Smooth muscle cell (in vitro differentiated cells): ENCODE data around the gene TMEM150B. TPM values are rescaled to one million over a fixed set of nuclear protein-coding genes. Genes with fewer than 3 reads are reported as not detected.

Source experiments
- DNase-seq: peaks from one replicate; lab custom pipeline; 2025; ENCODE audit not compliant: unreplicated experiment; lab: John Stamatoyannopoulos, UW
- H2AFZ ChIP-seq: fragments of 200-600 bp; sonication (generic); 2 replicates; pipeline ENCODE4 v1.6.0; 2016; ENCODE audit warnings: antibody characterized with exemption, low read depth, mild to moderate bottlenecking
- H3F3A ChIP-seq: fragments of 200-600 bp; sonication (generic); 2 replicates; pipeline ENCODE4 v1.6.0; 2017; ENCODE audit warnings: antibody characterized with exemption, low read depth
- H3K27ac ChIP-seq: fragments of 200-600 bp; sonication (generic); 2 replicates; pipeline ENCODE4 v1.5.1; 2016; ENCODE audit warnings: low read depth, mild to moderate bottlenecking
- H3K27me3 ChIP-seq: fragments of 200-600 bp; sonication (generic); 2 replicates; pipeline ENCODE4 v1.6.1; 2016; ENCODE audit warnings: low read depth, mild to moderate bottlenecking
- H3K36me3 ChIP-seq: fragments of 200-600 bp; sonication (generic); 2 replicates; pipeline ENCODE4 v1.5.1; 2016; ENCODE audit warnings: low read depth
- H3K4me1 ChIP-seq: fragments of 200-600 bp; sonication (generic); 2 replicates; pipeline ENCODE4 v1.5.1; 2016; ENCODE audit warnings: low read depth
- H3K4me2 ChIP-seq: fragments of 200-600 bp; sonication (generic); 2 replicates; pipeline ENCODE4 v1.6.0; 2016; ENCODE audit warnings: mild to moderate bottlenecking
- H3K4me3 ChIP-seq: fragments of 200-600 bp; sonication (generic); 2 replicates; pipeline ENCODE4 v1.5.1; 2016; ENCODE audit warnings: mild to moderate bottlenecking
- H3K79me2 ChIP-seq: fragments of 200-600 bp; sonication (generic); 2 replicates; pipeline ENCODE4 v1.6.0; 2016; ENCODE audit warnings: low read depth, mild to moderate bottlenecking
- H3K9ac ChIP-seq: fragments of 200-600 bp; sonication (generic); 2 replicates; pipeline ENCODE4 v1.6.0; 2016; ENCODE audit warnings: low read depth
- H3K9me3 ChIP-seq: fragments of 200-600 bp; sonication (generic); replicated peaks from 2 replicates; pipeline ENCODE4 v1.5.1; 2016; ENCODE audit warnings: low read depth
- H4K20me1 ChIP-seq: fragments of 200-600 bp; sonication (generic); 2 replicates; pipeline ENCODE4 v1.6.0; 2016; ENCODE audit warnings: low read depth
- CTCF ChIP-seq: fragments of 200-600 bp; sonication (generic); IDR thresholded peaks from 2 replicates; pipeline ENCODE4 v1.5.1; 2017; ENCODE audit warnings: borderline replicate concordance, mild to moderate bottlenecking, antibody characterized with exemption; ENCODE audit not compliant: insufficient read depth, poor library complexity, severe bottlenecking
- WGBS: methylation state at CpG from one replicate; pipeline ENCODE4 v1.1.7; 2016; ENCODE audit warnings: low lambda C conversion rate; 5-methylcytosine and 5-hydroxymethylcytosine counted together
- polyA plus RNA-seq: library from polyadenylated mRNA; unstranded; fragments of >200 nt; fragmentation: Nextera tagmentation; extraction: Ambion mirVana; gene quantifications from 2 replicates; pipeline ENCODE4 v1.2.1, GENCODE V29; 2016
- total RNA-seq: library from RNA; depleted of rRNA; stranded (reverse); fragments of >200 nt; gene quantifications from 2 replicates; pipeline ENCODE4 v1.2.3, GENCODE V29; 2014

Gene TMEM150B
- total and polyA plus RNA-seq, 2 experiments from 2014 or later: not detected

GRCh38 chr19:55305983-55306562, 19.1 kb downstream of the TMEM150B start:
- Histone ChIP-seq H3K4me3 (no peak overlapping the region), H3K27ac (no peak overlapping the region), H2AFZ (no peak overlapping the region), H3K27me3 (no peaks in the 10 kb centered on the region), H4K20me1 (no peaks in the 10 kb centered on the region), H3K79me2 (no peaks in the 10 kb centered on the region), H3K9me3 (no peaks in the 10 kb centered on the region), H3K4me1 (peaks cover 6% of the 10 kb centered on the region), H3K4me2 (no peak overlapping the region), H3F3A (no peaks in the 10 kb centered on the region), H3K9ac (no peak overlapping the region), H3K36me3 (no peaks in the 10 kb centered on the region)
- no peak for DNase-seq
- TF ChIP-seq CTCF: no peak
- 95% methylated on average over 17 of the region's 17 CpGs for WGBS

GRCh38 chr19:55305491-55305890, 19.6 kb downstream of the TMEM150B start:
- Histone ChIP-seq H3K27me3 (no peaks in the 10 kb centered on the region), H3K9me3 (no peaks in the 10 kb centered on the region), H3K9ac (no peak overlapping the region), H4K20me1 (no peaks in the 10 kb centered on the region), H3K4me2 (no peak overlapping the region), H3K4me3 (no peak overlapping the region), H3K4me1 (peaks cover 9% of the 10 kb centered on the region), H3K36me3 (no peaks in the 10 kb centered on the region), H3F3A (no peaks in the 10 kb centered on the region), H2AFZ (no peak overlapping the region), H3K79me2 (no peaks in the 10 kb centered on the region), H3K27ac (no peak overlapping the region)
- no peak for DNase-seq
- WGBS: 93% methylated on average over 9 of the region's 9 CpGs
- TF ChIP-seq CTCF: no peak

GRCh38 chr19:55304980-55305379, 20.2 kb downstream of the TMEM150B start:
- no peak for TF ChIP-seq CTCF
- H3K4me3 ChIP-seq: no peak overlapping the region
- no peaks in the 10 kb centered on the region for H3K9me3 ChIP-seq
- no peaks in the 10 kb centered on the region for H3K27me3 ChIP-seq
- H3K4me1 ChIP-seq: peaks cover 9% of the 10 kb centered on the region
- DNase-seq: no peak
- H3K9ac ChIP-seq: no peak overlapping the region
- no peak overlapping the region for H2AFZ ChIP-seq
- no peaks in the 10 kb centered on the region for H3K79me2 ChIP-seq
- WGBS: 93% methylated on average over 14 of the region's 14 CpGs
- no peaks in the 10 kb centered on the region for H3K36me3 ChIP-seq
- no peak overlapping the region for H3K27ac ChIP-seq
- H4K20me1 ChIP-seq: no peaks in the 10 kb centered on the region
- no peaks in the 10 kb centered on the region for H3F3A ChIP-seq
- H3K4me2 ChIP-seq: no peak overlapping the region

GRCh38 chr19:55304279-55304978, 20.7 kb downstream of the TMEM150B start:
- Histone ChIP-seq H3F3A (no peaks in the 10 kb centered on the region), H3K9me3 (no peaks in the 10 kb centered on the region), H4K20me1 (no peaks in the 10 kb centered on the region), H3K4me2 (no peak overlapping the region), H3K27me3 (no peaks in the 10 kb centered on the region), H3K36me3 (no peaks in the 10 kb centered on the region), H3K4me3 (no peak overlapping the region), H3K79me2 (no peaks in the 10 kb centered on the region), H3K9ac (no peak overlapping the region), H2AFZ (no peak overlapping the region), H3K27ac (no peak overlapping the region), H3K4me1 (peaks cover 9% of the 10 kb centered on the region)
- 96% methylated on average over 21 of the region's 39 CpGs for WGBS
- DNase-seq: no peak
- TF ChIP-seq CTCF: no peak
